ENCODE data around the gene PSEN2.

The PSEN2 gene

DNA sequence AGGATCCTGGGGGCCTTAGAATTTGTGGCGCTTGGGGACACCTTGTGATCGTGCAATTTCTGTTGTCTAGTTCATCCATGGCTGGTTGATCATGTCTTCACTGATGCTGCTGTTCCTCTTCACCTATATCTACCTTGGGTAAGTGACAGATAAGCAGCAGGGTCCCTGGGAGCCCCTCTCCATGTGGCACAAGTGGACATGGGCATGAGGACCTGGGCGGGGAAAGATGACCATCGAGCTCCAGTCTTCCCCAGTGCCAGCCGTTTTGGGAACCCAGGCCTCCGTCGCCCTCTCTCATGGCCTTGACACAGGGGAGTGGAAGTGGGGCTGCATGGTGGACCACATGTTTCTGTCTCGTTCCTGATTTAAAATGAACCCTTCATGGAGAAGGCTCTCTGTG, 17.6 kb downstream of the PSEN2 start:
- no peak for DNase-seq

DNA sequence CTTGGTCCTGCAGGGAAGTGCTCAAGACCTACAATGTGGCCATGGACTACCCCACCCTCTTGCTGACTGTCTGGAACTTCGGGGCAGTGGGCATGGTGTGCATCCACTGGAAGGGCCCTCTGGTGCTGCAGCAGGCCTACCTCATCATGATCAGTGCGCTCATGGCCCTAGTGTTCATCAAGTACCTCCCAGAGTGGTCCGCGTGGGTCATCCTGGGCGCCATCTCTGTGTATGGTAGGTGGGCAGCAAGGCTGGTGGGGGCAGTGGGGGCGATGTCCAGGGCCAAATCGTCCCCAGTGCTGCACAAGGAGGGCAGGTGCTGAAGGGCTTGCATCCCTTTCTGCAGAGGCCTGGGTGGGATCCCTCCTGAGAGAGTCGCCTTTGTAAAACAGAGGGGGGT, 18.4 kb downstream of the PSEN2 start:
- DNase-seq = no peak

DNA sequence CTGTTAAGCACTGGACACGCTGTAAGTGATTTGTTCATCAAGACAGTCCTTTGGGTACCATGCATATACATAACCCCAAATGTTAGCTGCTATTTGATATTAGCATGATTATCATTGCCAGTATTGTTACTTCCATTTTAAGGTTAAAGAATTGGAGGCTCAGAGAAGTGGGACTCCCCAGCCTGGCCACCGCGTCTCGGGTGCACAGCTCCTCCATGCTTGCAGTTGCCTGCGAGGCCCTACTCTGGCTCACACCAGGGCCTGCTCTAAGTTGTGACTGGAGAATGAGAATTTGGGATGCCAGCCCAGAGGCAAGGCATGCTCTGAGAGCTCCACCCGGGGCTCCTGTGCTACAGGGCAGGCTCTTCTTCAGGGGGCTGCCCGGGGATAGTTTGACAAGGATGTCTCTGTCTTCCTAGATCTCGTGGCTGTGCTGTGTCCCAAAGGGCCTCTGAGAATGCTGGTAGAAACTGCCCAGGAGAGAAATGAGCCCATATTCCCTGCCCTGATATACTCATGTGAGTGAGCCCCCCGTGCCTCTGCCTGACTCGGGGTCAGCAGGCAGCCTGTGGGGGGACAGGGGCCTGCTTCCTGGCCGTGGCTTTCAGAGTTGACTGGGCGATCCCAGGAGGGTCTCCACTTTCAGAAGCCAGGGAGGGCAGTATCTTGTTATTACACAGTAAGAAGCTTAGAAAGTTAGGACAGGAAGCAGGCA, 19.4 kb downstream of the PSEN2 start:
- no peak for DNase-seq

DNA sequence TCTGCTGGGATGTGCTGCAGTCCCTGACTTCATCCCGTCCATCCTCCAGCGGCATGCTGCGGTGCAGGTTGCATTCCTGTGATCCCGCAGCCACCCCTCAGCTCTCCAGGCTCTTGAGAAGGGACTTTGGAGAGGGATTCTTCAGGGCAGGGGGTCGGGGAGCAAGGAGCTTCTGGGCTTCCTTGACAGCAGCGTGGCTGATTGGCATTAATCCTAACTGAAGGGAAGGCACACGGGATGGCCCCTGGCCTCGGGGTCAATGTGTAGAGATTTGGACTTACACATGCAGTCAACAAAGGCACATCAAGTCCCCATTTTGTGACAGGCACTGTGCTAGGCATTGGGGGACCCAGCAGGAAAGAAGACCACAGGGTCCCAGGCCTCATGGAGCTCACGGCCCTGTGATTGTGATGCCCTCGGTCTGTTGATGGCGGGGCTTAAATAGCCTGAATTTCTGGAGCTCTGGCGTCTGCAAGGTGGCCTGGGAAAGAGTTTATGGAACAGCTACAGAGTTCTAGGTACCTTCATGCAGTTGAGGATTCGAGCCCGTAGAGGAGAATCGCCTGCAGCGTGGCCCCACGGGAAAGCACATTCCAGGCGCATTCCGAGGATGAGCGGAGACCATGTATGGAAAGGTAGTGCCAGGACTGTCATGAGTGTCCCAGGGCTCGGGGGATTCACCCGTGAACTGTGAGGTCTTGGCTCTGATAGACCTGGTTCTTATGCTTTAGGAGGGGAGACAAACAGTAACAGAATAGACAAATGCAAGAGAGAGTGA, 20.1 kb downstream of the PSEN2 start:
- no peak for DNase-seq

DNA sequence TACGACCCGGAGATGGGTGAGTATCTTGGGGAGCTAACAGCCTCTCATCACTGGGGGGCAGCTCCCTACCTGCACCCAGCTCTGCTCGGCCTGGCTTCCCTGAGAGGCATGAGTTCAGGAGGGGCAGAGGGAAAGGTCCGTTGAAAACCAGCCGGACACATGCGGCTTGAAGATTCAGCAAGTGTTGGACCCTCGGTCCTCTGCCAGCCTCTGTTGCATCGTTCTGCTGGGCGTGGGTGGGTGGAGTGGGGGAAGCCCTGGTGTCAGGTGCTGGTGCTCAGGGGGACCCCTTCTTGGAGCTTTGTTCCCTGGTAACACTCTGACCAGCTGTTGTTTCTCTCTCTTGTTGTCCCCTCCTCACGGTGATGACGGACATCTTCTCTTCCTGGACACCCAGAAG, 20.9 kb downstream of the PSEN2 start:
- DNase-seq = no peak

DNA sequence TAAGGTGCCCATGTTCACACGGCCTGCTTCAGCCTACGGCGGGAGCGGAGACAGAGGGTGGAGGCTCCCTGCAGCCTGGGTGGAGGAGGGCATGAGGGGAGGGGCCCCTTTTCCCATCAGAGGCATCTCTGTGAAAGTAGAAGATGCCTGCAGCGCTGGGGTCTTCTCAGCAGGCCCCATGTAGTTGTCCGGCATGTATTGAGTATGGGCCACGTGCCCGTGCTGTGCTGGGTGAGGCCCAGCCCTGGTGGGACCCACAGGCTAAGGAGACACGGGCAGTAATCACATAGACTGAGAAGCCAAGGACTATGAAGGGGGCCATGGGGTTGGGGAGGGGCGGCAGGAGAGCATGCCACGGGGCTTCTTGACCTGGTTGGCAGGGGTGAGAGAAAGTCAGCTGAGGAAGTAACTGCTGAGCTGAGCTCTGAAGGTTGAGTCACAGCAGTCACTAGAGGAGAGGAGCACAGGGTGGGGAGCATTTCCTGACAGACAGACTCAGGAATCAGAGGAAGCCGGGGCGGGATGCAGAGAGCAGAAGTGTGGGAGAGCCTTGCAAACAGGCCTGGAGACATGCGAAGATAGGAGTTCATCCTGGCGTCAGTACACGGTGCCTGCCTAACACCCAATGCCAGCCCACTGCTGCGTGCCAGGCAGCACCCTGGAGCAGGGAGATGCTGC, 21.6 kb downstream of the PSEN2 start:
- peak; percentile 35 for DNase-seq

DNA sequence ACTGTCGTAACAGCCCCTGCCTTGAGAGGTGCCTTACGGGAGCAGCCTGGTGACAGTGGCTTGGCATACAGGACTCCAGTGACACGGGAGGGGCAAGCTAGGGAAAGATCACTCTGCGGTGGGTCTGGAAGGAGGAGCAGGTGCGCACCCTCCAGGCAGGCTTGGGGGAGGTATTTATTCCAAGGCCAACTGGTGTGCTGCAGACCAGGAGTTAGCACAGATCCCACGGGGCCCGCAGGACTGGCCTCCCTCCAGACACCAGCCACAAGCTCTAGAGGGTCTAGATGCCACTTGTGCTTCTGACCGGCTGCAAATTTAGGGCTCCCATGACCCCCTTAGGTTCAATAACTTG, 22.1 kb downstream of the PSEN2 start:
- DNase-seq = no peak

DNA sequence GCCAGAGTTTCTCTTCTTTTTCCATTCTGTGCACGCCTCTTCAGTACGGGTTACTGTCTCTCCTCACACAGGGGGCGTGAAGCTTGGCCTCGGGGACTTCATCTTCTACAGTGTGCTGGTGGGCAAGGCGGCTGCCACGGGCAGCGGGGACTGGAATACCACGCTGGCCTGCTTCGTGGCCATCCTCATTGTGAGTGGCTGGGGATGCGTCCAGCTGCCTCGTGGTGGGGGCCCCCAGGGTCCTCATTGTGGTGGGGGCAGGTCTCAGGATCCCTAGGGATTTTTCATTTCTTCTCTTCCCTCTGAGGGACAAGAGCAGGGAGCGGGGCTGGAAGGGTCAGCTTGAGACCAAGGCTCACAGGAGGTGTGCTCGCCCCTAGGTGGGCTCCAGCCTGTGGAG, 23.5 kb downstream of the PSEN2 start:
- DNase-seq = no peak

DNA sequence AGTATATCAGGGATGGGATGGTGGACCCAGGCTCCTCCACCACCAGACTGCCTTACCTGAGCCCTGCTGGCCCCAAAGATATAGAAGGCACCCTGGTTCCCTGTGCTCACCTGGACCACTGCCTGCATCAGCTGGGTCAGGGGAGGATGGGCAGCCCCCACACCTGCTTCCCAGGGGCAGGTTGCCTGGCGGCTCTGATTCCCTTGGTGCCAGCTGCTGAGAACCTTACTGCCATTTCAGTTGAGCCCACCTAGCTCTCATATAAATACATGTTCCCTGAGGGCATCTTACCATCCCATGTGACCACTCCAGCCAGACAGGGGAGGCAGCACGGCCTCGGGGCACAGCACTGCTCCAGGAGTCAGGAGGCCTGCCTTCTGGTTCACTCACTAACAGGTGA, 24.4 kb downstream of the PSEN2 start:
- DNase-seq = no peak

DNA sequence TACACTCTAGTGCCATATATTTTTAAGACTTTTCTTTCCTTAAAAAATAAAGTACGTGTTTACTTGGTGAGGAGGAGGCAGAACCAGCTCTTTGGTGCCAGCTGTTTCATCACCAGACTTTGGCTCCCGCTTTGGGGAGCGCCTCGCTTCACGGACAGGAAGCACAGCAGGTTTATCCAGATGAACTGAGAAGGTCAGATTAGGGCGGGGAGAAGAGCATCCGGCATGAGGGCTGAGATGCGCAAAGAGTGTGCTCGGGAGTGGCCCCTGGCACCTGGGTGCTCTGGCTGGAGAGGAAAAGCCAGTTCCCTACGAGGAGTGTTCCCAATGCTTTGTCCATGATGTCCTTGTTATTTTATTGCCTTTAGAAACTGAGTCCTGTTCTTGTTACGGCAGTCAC, 25.2 kb downstream of the PSEN2 start:
- no peak for DNase-seq

DNA sequence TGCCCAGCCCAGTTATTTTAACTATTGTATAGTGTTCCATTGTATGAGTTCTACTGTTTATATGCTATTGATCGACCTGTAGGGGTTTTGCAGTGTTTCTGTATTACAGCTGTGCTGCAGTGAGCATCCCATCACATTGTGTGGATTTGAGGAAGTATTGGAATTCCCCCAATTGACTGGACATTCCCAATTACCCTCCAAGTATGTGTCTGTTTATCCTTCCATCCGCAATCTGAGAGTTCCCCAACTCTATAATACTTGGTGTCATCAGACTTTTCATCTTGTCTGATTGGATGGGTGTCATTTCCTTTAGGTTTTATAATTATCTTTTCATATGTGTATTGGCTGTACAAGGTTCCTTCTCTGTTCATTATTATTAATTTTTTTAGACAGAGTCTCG, 27.8 kb downstream of the PSEN2 start:
- DNase-seq = no peak

DNA sequence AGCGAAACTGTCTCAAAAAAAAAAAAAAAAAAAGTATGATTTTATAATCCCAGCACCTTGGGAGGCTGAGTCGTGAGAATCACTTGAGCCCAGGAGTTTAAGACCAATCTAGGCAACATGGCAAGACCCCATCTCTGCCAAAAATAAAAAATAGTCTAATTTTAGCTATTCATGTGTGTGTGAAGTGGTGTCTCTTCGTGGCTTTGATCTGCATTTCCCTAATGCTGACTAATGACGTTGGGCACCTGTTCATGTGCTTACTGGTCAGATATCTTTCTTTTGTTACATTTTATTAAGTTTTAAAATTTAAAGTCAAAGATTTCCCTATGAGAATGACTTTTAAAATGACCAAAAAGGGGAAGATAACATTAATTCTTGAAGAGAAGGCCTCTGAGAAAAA, 31.0 kb downstream of the PSEN2 start:
- no peak for DNase-seq

DNA sequence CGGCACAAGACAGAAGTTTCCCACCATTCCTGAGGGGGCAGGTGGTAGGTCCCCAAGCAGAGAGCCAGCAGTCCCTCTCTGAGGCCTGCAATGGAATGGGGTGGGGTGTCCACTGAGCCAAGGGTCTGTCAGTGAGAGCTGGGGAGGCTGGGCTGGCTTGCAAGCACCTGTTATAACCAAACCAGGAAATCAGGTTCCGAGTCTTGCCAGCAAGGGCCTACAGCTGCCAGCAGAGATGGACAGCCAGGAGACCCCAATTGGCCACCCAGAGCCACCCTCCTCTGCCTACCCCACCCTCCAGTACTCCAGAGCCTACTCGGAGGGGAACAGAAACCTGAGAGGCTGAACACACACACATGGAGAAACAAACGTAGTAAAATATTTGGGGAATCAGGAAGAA, 32.2 kb downstream of the PSEN2 start:
- DNase-seq = no peak

DNA sequence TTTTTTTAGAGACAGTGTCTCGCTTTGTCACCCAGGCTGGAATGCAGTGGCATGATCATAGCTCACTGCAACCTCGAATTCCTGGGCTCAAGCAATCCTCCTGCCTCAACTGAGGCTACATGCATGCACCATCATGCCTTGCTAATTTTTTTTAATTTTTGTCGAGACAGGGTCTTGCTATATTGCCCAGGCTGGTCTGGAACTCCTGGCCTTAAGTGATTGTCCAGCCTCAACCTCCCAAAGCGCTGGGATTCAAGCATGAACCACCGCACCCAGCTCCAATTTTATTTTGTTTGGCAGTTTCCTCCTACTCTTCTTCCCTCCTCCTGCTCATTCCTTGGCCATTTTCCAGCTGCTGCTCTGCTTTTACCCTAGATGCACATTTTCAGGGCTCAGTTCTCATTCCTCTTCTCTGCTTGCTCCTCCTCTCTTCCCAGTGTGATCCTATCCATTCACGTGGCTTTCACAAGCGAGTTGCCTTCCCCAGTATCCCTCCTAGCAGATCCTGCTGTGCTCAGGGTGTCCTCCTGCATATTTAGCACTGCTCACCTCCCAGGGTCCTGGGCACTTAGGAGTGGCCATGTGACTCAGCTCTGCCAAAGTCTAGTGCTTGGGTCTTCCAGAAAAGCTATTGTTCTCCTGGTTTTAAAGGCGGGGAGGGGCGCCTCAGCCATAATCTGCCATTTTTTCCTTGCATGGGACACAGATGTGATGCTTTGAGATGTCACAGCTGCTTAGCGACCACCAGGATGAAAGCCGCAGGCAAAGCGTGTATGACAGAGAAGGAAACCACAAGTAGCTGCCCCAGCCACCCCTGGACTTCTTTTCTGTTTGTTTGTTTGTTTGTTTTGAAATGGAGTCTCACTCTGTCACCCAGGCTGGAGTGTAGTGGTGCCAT, 33.7 kb downstream of the PSEN2 start:
- peak; percentile 80 for DNase-seq

DNA sequence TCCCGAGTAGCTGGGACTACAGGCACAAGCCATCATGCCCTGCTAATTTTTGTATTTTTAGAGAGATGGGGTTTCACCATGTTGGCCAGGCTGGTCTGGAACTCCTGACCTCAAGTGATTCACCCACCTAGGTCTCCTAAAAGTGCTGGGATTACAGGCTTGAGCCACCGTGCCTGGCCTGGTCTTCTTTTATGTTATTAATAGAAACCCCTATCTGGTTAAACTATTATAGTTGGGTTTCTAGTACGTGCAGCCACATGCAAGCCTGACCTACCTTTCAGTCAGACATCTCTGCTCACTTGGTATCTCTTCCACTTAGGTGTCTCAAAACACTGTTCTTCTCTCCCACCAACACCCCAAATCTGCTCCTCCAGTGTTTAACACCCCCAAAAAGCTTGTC, 34.4 kb downstream of the PSEN2 start:
- DNase-seq = no peak

DNA sequence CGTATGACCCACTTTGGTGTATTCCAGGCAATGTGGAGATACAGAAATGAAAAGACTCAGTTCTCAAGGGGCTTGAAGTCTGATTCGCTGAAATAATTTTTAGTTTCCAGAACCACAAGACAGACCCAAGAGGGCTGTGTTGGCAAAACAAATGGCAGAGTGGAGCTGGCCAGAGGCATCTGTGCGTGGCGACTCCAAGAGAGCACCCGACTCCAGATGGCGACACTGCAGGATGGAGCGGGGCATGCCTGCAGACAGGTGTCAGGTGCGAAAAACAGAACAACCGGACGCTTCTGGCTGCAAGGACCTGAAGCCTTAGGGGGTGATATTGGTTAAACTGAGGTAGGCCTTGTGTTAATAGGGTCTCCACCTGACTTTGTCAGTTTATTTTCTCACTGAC, 38.0 kb downstream of the PSEN2 start:
- no peak for DNase-seq

DNA sequence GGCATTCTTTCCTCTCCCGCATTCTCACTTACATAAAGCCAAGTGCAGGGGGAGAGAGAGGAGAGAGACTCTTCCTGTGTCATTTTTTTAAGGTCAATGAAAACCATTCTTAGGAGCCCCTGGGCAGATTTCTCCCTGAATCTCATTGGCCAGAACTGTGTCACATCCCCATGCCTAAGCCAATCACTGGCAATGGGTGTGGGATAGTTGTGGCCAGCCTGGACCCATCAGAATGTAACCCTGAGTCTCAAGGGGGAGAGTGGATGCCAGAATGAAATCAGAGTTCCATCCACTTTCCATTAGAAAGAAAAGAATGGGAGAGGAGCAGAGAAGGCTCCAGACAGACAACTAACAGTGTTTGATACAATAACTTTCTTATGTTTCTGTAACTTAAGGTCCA, 38.5 kb downstream of the PSEN2 start:
- no peak for DNase-seq

DNA sequence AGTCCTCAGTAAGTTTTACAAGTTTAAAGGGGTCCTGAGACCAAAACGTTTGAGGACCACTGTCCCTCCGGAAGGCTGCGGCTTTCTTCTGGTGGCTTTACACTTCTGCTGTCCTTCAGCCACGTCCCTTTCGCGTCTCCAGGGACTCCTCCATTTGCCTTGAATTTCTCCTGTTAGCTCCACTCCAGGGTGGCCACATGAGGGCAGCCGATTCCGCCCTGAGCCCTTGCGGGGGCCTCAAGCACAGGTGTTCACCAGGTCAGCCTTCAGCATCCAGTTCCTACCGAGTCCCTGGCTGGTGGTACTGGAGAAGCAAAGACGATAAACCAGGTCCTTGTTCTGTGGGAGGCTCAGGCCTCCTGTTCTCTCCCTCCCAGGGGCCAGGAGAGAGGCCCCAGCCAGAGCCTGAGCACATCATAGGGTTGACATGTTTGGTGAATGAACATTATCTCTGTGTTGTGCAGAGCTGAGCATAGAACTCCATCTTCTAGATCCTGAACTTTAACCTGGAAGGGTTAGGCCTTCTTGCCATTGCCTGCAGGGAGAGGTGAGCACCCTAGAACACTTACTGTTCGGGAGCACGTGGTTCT, 42.3 kb downstream of the PSEN2 start:
- peak; percentile 13 for DNase-seq

DNA sequence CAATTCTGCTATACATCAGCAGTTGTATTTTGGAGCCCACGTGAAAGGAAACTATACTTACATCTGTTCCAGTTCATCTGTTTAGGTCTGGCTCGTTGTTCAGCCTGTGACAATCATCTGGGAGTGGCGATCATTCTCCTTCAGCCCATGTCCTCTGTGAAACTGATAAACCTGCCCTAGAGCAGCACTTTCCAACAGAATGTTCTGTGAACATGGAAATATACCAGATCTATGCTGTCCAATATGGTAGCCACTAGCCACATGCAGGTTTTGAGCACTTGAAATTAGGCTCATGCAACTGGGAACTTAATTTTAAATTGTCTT, 45.2 kb downstream of the PSEN2 start:
- DNase-seq = no peak

DNA sequence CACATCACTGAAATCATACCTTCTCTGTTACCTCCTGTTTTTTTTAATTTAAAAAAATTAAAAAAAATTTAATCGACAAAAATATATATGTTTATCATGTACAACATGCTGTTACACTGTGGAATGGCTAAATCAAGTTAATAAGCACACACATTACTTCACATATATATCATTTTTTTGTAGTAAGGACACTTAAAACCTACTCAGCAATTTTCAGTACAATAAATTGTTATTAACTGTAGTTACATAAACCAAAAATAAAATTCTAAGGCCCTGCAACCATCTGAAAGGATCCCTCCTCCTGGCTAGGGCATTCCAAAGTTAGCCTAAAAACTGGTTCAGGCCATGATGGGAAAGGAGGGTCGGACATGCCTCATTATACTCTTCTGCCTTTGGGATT, 46.1 kb downstream of the PSEN2 start:
- DNase-seq = no peak

DNA sequence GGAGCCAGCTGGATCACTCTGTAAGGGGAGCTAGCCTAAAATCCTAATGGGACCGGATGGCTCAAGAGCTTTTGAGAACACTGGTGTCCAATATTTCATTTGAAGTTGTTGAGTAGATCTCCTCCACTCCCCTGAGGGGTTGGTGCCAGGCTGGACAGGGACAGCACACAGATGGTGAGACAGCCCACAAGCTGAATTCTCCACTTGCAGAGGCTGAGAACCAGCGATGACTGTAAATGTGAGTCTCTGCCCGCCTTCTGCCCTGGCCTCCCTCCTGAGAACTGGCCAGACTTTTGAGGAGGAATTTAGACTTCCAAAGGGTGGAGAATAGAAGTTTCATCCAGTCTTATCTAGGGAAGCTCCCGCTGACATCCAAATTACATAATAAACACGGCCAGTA, 49.2 kb downstream of the PSEN2 start:
- no peak for DNase-seq

DNA sequence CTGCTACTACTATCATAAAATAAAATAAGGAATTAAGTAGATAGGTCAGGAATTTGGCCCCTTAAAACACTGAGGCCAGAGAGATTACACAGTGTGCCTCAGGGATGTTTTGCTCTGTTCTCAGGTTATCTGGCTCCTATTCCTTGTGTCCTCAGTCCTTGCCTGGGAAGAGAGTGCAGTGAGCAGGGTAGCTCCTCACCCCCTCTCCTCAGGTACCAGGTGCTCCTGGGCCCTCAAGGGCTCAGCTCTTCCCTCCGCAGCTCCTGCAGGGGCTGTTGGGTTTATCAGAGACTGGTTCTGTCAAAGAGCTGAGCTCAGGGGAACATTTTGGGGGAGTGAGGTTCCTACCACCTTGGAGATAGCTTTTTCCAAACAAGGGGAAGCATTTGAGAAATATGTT, 49.6 kb downstream of the PSEN2 start:
- DNase-seq = no peak

DNA sequence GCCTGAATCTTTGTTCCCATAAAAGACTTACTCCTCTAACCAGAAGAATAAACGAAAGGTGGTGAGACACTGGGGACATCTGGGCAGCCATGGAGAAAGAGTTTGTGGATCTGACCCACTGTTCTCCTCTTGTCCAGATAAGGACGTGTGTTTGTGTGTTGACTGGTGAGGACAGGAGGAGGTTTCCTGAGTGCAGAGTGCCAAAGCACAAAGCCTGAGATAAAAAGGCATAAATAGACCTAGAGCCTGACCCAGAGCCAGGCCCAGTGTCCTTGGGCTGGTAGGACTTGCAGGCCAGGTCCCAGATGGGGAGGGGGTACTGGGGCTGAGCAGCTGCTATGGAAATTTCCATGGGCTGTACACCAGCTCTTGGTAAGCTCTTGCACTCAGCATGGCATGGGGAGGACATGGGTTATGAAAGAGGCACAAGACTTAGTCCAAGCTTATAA, 50.1 kb downstream of the PSEN2 start:
- no peak for DNase-seq

Data from fibroblast of skin of right biceps (primary cell).